HEK293T (cell line): ENCODE measurements around the gene MAN2A1.

Experiments
- BHLHE40 ChIP-seq: fragments of 450-650 bp; IDR thresholded peaks from 2 replicates; pipeline ENCODE4 v1.6.1; 2016; ENCODE audit warnings: mild to moderate bottlenecking, moderate library complexity, borderline replicate concordance
- ELF4 ChIP-seq: fragments of 450-650 bp; IDR thresholded peaks from 2 replicates; pipeline ENCODE4 v1.6.1; 2017; ENCODE audit warnings: antibody characterized with exemption
- FOXA1 ChIP-seq: fragments of 450-650 bp; IDR thresholded peaks from 2 replicates; pipeline ENCODE4 v1.6.1; 2016; ENCODE audit warnings: mild to moderate bottlenecking
- FOXK2 ChIP-seq: fragments of 450-650 bp; IDR thresholded peaks from 2 replicates; pipeline ENCODE4 v1.6.1; 2016; ENCODE audit warnings: mild to moderate bottlenecking
- FOXM1 ChIP-seq: fragments of 450-650 bp; IDR thresholded peaks from 2 replicates; pipeline ENCODE4 v1.6.1; 2017; ENCODE audit warnings: mild to moderate bottlenecking, borderline replicate concordance
- HDGF ChIP-seq: fragments of 450-650 bp; IDR thresholded peaks from 2 replicates; pipeline ENCODE4 v1.6.1; 2017; ENCODE audit warnings: antibody characterized with exemption, borderline replicate concordance
- NFRKB ChIP-seq: fragments of 450-650 bp; IDR thresholded peaks from 2 replicates; pipeline ENCODE4 v1.6.1; 2016; ENCODE audit warnings: mild to moderate bottlenecking, moderate library complexity
- TARDBP ChIP-seq: fragments of 450-650 bp; IDR thresholded peaks from 2 replicates; pipeline ENCODE4 v1.6.1; 2016
- ZNF384 ChIP-seq: fragments of 450-650 bp; IDR thresholded peaks from 2 replicates; pipeline ENCODE4 v1.6.1; 2016

DNA sequence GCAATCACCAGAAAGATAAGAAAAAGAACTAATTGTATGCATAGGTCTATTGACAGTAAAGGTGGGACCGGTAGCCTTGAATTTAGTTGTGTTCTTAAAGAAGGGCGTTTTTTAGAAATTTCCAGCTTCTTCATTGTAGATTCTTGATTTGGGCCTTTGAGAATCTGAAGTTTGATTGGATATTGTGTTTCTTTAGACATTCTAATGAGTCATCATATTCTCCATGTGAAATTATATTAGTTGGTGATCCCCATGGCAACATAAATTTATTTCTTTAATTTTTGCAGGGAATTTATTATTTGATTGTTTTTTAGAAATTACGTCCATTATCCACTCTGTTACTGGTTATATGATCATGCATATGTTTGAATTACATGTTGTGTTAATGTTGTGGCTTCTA, 63.6 kb downstream of the MAN2A1 start:
- TF ChIP-seq FOXA1 (no peak), FOXK2 (no peak), TARDBP (no peak), FOXM1 (no peak), NFRKB (no peak), BHLHE40 (no peak), HDGF (no peak), ELF4 (no peak), ZNF384 (no peak)
